ENCODE measurements around the gene SYT1. TPM values are rescaled to one million over a fixed set of nuclear protein-coding genes. Genes with fewer than 3 reads are reported as not detected.

SYT1 gene
- total and polyA plus RNA-seq, 8 donors, result under 0.01 to 11.4 (median 0.88) TPM

DNA sequence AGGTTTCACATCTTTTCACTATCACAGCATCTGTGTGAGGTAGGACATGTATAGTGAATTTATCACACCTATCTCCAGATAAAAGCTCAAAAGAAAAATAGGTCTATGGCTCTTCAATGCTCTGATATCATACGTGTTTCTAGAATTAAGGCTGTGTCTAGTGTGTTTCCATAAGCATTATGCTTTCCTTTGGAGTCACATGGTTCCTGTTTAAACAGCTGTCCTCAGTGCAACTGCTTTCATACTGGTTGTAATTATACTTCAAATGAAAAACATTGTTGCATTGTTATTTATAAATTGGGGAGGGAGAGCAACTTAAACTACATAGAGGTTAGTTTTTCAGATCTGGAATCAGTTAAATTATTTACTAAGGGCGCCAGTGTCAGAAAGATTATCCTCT, 151.6 kb downstream of the SYT1 start:
- Histone ChIP-seq H3K4me3 (no peak overlapping the region), H3K27ac (no peak overlapping the region), H3K4me1 (no peaks in the 10 kb centered on the region), H3K27me3 (no peaks in the 10 kb centered on the region), H3K36me3 (no peaks in the 10 kb centered on the region), H3K9me3 (no peaks in the 10 kb centered on the region)
- DNase-seq, result peak in 1 of 2 donors; percentile 16
- WGBS, 5 donors, result 34 to 58% (median 42%) methylated on average over 2 of the region's 2 CpGs
- TF ChIP-seq POLR2AphosphoS5 (IDR thresholded peaks at IDR 0.05), result no peak
- TF ChIP-seq POLR2A (IDR thresholded peaks at IDR 0.05), result no peak
- TF ChIP-seq, protein P1, sequence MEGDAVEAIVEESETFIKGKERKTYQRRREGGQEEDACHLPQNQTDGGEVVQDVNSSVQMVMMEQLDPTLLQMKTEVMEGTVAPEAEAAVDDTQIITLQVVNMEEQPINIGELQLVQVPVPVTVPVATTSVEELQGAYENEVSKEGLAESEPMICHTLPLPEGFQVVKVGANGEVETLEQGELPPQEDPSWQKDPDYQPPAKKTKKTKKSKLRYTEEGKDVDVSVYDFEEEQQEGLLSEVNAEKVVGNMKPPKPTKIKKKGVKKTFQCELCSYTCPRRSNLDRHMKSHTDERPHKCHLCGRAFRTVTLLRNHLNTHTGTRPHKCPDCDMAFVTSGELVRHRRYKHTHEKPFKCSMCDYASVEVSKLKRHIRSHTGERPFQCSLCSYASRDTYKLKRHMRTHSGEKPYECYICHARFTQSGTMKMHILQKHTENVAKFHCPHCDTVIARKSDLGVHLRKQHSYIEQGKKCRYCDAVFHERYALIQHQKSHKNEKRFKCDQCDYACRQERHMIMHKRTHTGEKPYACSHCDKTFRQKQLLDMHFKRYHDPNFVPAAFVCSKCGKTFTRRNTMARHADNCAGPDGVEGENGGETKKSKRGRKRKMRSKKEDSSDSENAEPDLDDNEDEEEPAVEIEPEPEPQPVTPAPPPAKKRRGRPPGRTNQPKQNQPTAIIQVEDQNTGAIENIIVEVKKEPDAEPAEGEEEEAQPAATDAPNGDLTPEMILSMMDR (IDR thresholded peaks at IDR 0.05), result no peak
- no peak for TF ChIP-seq EP300 (IDR thresholded peaks at IDR 0.05)
- intact Hi-C loops (cut with DNase I; ENCODE audit: low total_unique reads), result no loop called here

DNA sequence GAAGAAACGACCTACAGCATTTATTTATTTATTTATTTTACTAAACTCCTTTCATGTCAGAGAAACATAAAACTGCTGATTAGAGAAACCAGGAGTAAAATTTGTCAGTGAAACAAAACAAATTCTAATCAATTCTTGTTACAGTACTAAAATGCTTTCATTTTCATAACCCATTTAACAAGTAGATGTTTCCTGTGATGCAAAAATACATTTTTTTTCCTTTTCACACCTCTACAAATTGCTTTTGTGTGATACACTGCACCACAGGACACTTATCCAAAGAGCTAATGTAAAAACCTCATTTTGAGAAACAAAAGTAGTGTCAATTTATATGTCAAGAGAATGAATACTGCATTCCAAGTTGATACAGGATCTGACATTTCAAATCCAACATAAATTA, 155.1 kb downstream of the SYT1 start:
- H3K4me1 ChIP-seq, result no peaks in the 10 kb centered on the region
- 23 to 52% (median 36%) methylated on average over 1 of the region's 1 CpG for WGBS, 5 donors
- H3K9me3 ChIP-seq, result no peaks in the 10 kb centered on the region
- TF ChIP-seq, protein P1 (IDR thresholded peaks at IDR 0.05), result no peak
- TF ChIP-seq EP300 (IDR thresholded peaks at IDR 0.05) (no peak), POLR2AphosphoS5 (IDR thresholded peaks at IDR 0.05) (no peak), POLR2A (IDR thresholded peaks at IDR 0.05) (no peak)
- H3K4me3 ChIP-seq, result no peak overlapping the region
- intact Hi-C loops (cut with DNase I; ENCODE audit: low total_unique reads), result no loop called here
- H3K27me3 ChIP-seq, result no peaks in the 10 kb centered on the region
- no peak for DNase-seq
- no peaks in the 10 kb centered on the region for H3K36me3 ChIP-seq
- H3K27ac ChIP-seq, result no peak overlapping the region

DNA sequence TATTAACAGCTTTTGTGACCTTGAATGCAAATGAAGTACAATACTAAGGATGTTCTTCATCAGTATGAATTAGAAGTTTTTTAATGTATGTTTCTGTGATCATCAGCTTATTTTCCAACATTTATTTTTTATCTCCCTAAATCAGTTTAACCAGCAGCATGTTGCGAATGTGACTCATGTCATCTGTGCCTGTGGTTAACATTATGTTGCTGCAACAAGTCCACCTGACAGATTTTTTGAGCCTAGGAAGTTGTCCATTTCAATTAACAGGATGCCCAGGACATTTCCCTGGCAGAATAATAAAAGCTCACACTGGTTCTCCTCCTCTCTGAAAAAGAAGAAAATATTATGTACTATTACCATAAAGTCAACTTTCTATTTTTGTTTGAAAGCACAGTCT, 155.5 kb downstream of the SYT1 start:
- no peaks in the 10 kb centered on the region for H3K36me3 ChIP-seq
- intact Hi-C loops (cut with DNase I; ENCODE audit: low total_unique reads), result no loop called here
- no peaks in the 10 kb centered on the region for H3K9me3 ChIP-seq
- H3K27me3 ChIP-seq, result no peaks in the 10 kb centered on the region
- H3K4me3 ChIP-seq, result no peak overlapping the region
- no peak overlapping the region for H3K27ac ChIP-seq
- TF ChIP-seq EP300 (IDR thresholded peaks at IDR 0.05), result no peak
- no peak for TF ChIP-seq POLR2AphosphoS5 (IDR thresholded peaks at IDR 0.05)
- TF ChIP-seq, protein P1 (IDR thresholded peaks at IDR 0.05), result no peak
- no peak for TF ChIP-seq POLR2A (IDR thresholded peaks at IDR 0.05)
- no peaks in the 10 kb centered on the region for H3K4me1 ChIP-seq
- no peak for DNase-seq
- 60 to 82% (median 67%) methylated on average over 1 of the region's 1 CpG for WGBS, 5 donors

DNA sequence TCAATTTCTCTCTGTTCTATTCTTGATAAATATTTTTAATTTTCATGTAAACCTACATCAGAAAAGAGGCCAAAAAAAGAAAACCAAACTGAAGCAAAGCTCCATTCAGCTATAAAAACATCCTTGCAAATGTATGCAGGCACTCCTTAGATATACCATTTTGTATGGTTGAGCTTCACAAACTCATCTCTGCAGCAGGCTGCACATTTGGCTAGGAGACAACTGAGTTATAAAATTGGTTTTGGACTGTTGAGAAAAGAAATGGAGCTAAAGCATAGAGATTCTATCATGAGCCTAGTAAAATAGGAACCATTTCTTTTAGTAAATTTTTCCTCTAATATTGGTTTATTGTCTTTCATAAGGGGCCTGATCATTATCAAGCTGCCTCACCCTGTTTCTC, 156.4 kb downstream of the SYT1 start:
- H3K4me1 ChIP-seq, result no peaks in the 10 kb centered on the region
- DNase-seq, result no peak
- TF ChIP-seq, protein P1 (IDR thresholded peaks at IDR 0.05), result no peak
- no peak for TF ChIP-seq EP300 (IDR thresholded peaks at IDR 0.05)
- no peak for TF ChIP-seq POLR2A (IDR thresholded peaks at IDR 0.05)
- no peak for TF ChIP-seq POLR2AphosphoS5 (IDR thresholded peaks at IDR 0.05)
- no peak overlapping the region for H3K27ac ChIP-seq
- H3K27me3 ChIP-seq, result no peaks in the 10 kb centered on the region
- H3K4me3 ChIP-seq, result no peak overlapping the region
- H3K36me3 ChIP-seq, result no peaks in the 10 kb centered on the region
- no peaks in the 10 kb centered on the region for H3K9me3 ChIP-seq
- intact Hi-C loops (cut with DNase I; ENCODE audit: low total_unique reads), result no loop called here
